ENCODE results near the gene PSAPL1.

DNA sequence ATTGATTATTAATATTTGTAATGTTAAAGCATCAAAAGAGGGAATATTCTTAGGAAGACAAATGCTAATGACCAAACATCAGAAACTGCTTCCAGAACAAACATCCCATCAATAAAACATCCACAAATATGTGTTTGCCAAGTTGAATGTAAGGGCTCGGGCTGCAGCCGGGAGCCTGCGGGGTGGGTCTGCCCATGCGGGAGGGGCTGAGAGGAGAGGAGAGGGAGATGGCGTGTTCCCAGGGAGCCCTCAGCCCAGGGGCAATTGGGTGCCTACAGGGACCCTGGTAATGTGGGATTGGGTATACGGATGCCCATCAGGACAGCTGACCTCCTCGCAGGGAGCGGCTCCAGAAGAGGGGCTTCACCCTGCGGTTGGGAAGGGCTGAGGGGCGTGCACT is 38.4 kb upstream of the PSAPL1 start:
- TF ChIP-seq, protein P1, sequence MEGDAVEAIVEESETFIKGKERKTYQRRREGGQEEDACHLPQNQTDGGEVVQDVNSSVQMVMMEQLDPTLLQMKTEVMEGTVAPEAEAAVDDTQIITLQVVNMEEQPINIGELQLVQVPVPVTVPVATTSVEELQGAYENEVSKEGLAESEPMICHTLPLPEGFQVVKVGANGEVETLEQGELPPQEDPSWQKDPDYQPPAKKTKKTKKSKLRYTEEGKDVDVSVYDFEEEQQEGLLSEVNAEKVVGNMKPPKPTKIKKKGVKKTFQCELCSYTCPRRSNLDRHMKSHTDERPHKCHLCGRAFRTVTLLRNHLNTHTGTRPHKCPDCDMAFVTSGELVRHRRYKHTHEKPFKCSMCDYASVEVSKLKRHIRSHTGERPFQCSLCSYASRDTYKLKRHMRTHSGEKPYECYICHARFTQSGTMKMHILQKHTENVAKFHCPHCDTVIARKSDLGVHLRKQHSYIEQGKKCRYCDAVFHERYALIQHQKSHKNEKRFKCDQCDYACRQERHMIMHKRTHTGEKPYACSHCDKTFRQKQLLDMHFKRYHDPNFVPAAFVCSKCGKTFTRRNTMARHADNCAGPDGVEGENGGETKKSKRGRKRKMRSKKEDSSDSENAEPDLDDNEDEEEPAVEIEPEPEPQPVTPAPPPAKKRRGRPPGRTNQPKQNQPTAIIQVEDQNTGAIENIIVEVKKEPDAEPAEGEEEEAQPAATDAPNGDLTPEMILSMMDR (IDR thresholded peaks at IDR 0.05), result no peak
- no peak for TF ChIP-seq POLR2A (IDR thresholded peaks at IDR 0.05)
